ENCODE measurements around the gene MACROH2A1. TPM values are rescaled to one million over a fixed set of nuclear protein-coding genes. Genes with fewer than 3 reads are reported as not detected.

MACROH2A1 gene
- total RNA-seq, 4 donors from 2014 or later: 196 to 234 (median 208) TPM

DNA sequence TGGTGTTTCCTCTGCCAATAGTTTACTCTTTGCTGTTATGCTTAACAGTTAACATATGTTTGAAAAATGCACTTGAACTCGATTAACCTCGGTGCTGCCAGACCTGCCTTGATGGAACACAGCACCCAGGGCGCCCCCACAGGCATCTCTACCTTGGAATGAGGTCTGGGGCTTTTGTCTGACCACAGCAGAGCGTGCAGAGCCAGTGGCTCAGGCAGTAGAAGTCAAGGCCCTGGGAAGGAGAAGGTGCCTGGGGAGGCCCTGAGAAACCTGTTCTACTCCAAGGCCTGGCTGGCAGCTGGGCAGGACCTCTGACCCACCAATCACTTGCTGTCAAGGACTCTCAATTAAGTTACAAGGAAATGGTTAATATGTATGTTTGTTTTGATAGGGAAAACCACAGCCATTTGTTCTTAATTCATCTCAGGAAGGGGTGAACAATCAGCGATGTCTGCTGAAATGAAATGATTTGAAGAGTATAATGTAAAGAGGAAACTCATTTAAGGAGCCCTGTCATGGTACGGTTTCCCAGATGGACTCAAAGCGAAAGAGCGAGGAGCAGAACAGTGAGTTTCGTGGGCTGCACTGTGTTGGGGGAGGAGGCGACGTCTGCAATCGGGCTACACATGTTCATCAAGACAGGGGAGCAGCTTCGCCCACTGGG lies 21.9 kb downstream of the MACROH2A1 start:
- intact Hi-C loops (cut with DNase I; ENCODE audit: low total_unique reads): no loop called here
- peak in 1 of 2 donors; percentile 66 for DNase-seq (ENCODE audit: low spot score in 2 of 2)
- H3K4me3 ChIP-seq (ENCODE audit: low read depth, poor library complexity, severe bottlenecking): no peak overlapping the region
- 76 to 78% methylated on average over 13 of the region's 13 CpGs for WGBS, 2 donors
- TF ChIP-seq CTCF (IDR thresholded peaks at IDR 0.05): no peak
- no peak for TF ChIP-seq POLR2A (IDR thresholded peaks at IDR 0.05)

- TF ChIP-seq POLR2A (IDR thresholded peaks at IDR 0.05) (no peak), CTCF (IDR thresholded peaks at IDR 0.05) (no peak)
- peak in 1 of 2 donors; percentile 42 for DNase-seq (ENCODE audit: low spot score in 2 of 2)
- intact Hi-C loops (cut with DNase I; ENCODE audit: low total_unique reads): no loop called here
- 62 to 63% methylated on average over 6 of the region's 6 CpGs for WGBS, 2 donors
- H3K4me3 ChIP-seq (ENCODE audit: low read depth, poor library complexity, severe bottlenecking): no peak overlapping the region
These were observed 23.8 kb downstream of the MACROH2A1 start for GRCh38 chr5:135375040-135375793.

DNA sequence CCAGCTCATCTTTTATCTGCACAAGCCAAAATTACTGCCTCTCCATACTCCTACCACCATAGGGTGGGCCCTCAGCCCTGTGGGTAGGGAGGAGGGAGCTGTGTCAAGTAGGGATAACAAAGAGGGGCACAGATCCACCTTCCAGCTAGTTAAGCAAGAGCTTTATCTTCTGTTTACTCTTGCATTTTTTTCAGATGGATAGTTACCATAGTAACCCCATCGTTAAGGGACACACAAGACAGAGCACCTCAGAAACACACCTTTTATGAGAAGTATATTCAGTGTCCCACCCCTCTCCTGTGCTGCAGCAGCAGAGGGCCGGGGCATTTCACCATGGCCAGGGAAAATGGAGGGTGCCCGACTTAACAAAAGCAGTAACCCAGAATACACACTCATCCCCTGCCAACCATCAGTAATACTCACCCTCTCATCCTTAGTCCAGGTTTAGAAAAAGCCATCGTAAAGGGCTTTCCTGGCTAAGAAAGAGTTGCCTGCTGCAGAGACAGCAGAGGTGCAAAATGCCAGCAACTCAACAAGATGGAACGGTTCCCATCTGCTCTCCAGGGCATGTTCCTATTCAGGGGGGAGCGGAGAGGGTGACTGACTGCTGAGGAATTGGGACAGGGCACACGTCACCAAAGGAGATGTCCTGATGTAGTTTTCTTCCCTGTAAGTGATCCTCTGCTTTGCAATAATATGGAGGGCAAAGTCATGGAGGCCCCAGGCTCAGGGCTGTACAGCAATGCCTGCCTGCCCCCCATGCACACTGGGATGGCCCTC lies 25.1 kb downstream of the MACROH2A1 start:
- DNase-seq (ENCODE audit: low spot score in 2 of 2): peak in 1 of 2 donors; percentile 61

DNA sequence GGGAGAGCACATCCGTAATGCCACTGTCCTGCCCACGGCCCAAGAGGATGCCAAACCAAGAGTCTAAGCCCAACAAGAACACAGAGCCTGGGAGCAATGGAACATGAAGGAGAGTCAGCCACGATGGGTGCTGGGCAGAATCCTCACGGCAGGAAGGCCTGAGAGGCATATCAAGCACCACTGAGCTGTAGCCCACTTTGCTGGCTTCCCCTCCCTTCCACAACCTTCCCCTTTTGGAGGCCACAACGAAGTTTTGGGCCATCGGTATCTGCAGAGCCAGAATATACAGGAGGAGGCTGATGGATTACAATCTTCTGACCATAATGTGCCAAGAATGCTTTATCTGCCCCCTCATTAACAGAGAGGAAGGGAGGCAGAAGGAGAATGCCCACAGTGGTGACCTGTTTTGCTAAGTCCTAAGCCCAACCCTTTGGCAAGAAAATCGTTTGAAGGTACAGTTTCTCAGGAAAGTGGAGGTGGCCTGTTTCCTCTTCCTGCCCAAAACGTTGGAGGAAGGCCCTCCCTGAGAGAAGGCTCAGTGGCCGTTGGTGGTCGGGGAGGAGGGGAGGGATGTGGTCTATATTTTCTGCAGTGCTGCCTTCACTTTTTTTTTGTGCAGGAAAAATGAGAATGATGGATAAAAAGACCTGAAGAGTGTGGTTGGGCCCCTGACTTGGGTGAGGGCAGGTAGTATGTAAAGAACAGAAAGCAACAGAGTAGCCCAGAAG lies 26.2 kb downstream of the MACROH2A1 start:
- intact Hi-C loops (cut with DNase I; ENCODE audit: low total_unique reads): no loop called here
- TF ChIP-seq CTCF (IDR thresholded peaks at IDR 0.05): no peak
- TF ChIP-seq POLR2A (IDR thresholded peaks at IDR 0.05): no peak
- peak in 1 of 2 donors; percentile 52 for DNase-seq (ENCODE audit: low spot score in 2 of 2)
- no peak overlapping the region for H3K4me3 ChIP-seq (ENCODE audit: low read depth, poor library complexity, severe bottlenecking)
- 69 to 71% methylated on average over 10 of the region's 10 CpGs for WGBS, 2 donors

More for the DNA sequence above, 25.1 kb downstream of the MACROH2A1 start:
- TF ChIP-seq POLR2A (IDR thresholded peaks at IDR 0.05) (no peak), CTCF (IDR thresholded peaks at IDR 0.05) (no peak)
- WGBS, 2 donors: 58 to 65% methylated on average over 7 of the region's 7 CpGs
- intact Hi-C loops (cut with DNase I; ENCODE audit: low total_unique reads): no loop called here
- H3K4me3 ChIP-seq (ENCODE audit: low read depth, poor library complexity, severe bottlenecking): no peak overlapping the region

DNA sequence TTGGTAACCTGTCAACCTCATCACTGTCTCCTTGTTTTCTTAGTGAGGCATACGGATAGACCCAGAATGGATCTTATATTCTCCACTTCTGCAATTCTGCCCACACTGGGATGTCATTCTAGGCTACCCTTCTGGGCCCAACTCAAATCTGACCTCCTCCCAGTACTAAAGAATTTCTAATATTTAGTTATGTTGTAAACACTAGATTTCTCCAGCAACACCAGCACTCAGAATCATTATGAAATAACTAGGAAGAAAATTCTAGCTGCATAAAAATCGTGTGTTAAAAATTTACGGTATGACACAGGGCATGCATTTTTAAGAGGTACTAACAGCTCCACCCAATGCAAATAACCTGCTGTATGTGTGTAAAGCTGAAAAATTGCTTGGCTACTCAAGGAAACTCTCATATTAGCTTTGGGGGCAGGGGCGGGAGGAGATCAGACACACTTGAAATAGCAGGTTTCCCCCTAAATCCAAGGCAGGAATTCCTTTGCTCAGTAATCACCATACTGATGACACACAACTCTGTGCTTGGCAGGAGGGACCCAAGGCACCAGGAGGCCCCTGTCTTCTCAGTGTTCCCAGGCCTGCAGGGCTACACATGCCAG lies 27.3 kb downstream of the MACROH2A1 start:
- peak in 1 of 2 donors; percentile 48 for DNase-seq (ENCODE audit: low spot score in 2 of 2)
- intact Hi-C loops (cut with DNase I; ENCODE audit: low total_unique reads): no loop called here

More for the DNA sequence above, 27.3 kb downstream of the MACROH2A1 start:
- 71 to 72% methylated on average over 4 of the region's 4 CpGs for WGBS, 2 donors
- no peak overlapping the region for H3K4me3 ChIP-seq (ENCODE audit: low read depth, poor library complexity, severe bottlenecking)
- TF ChIP-seq POLR2A (IDR thresholded peaks at IDR 0.05) (no peak), CTCF (IDR thresholded peaks at IDR 0.05) (no peak)
